Tibial nerve (tissue), 4 donors: ENCODE measurements around the gene OR52H1.

ENCODE experiments used
- CTCF ChIP-seq, 5 experiments: fragments of 200-600 bp in 3 of 5; fragments of 450-650 bp in 2 of 5; sonication (generic) in 3 of 5; IDR thresholded peaks; one replicate each; pipeline ENCODE4 v1.5.1; 2016 to 2019; ENCODE audit warnings: antibody characterized with exemption in 5 of 5, mild to moderate bottlenecking in 3 of 5, moderate library complexity in 2 of 5
- EP300 ChIP-seq, 2 donors: sonication (generic); formaldehyde crosslinking; IDR thresholded peaks; one replicate each; pipeline ENCODE4 v1.6.1; 2017; ENCODE audit warnings: antibody characterized with exemption in 2 of 2, mild to moderate bottlenecking in 1 of 2
- POLR2A ChIP-seq, 2 donors: fragments of 450-650 bp; IDR thresholded peaks; one replicate each; pipeline ENCODE4 v1.6.1; 2017; ENCODE audit warnings: antibody characterized with exemption in 2 of 2, mild to moderate bottlenecking in 2 of 2, moderate library complexity in 2 of 2

GRCh38 chr11:5591613-5592012 is 43.3 kb upstream of the OR52H1 start:
- TF ChIP-seq CTCF (IDR thresholded peaks at IDR 0.05) (no peak), POLR2A (IDR thresholded peaks at IDR 0.05) (no peak), EP300 (IDR thresholded peaks at IDR 0.05) (no peak)
